Measurements from ENCODE around the gene NPSR1. TPM values are rescaled to one million over a fixed set of nuclear protein-coding genes. Genes with fewer than 3 reads are reported as not detected.

The NPSR1 gene
- total and polyA plus RNA-seq, 2 experiments from 2014 or later: not detected

DNA sequence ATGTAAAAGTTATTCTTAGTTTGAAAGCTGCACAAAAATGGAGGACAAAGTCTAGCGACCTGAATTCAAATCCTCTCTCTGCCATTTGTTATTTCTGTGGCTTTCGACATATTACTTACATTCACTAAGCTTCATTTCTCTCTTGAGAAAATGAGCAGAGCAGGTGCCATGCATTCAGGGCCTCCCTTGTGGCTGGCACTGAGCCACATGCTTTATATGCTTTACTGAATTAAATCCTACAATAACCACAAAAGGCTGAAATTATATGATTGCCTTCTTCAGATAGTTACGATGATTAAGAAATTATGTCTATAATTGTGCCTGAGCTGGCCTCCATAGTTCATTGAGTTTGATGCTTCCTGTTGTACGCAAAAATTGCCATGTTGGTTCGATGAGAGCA lies 98.7 kb downstream of the NPSR1 start:
- no peaks in the 10 kb centered on the region for H3K9me3 ChIP-seq (ENCODE audit: low read depth)
- H3K27me3 ChIP-seq: no peaks in the 10 kb centered on the region
- H3K27ac ChIP-seq: no peak overlapping the region
- no peak for DNase-seq (ENCODE audit: low read depth in 1 of 2, low spot score in 1 of 2)
- H3K4me1 ChIP-seq (ENCODE audit: low read depth): no peaks in the 10 kb centered on the region
- H3K36me3 ChIP-seq: no peaks in the 10 kb centered on the region
- no peak overlapping the region for H3K4me3 ChIP-seq
- TF ChIP-seq, protein P1, sequence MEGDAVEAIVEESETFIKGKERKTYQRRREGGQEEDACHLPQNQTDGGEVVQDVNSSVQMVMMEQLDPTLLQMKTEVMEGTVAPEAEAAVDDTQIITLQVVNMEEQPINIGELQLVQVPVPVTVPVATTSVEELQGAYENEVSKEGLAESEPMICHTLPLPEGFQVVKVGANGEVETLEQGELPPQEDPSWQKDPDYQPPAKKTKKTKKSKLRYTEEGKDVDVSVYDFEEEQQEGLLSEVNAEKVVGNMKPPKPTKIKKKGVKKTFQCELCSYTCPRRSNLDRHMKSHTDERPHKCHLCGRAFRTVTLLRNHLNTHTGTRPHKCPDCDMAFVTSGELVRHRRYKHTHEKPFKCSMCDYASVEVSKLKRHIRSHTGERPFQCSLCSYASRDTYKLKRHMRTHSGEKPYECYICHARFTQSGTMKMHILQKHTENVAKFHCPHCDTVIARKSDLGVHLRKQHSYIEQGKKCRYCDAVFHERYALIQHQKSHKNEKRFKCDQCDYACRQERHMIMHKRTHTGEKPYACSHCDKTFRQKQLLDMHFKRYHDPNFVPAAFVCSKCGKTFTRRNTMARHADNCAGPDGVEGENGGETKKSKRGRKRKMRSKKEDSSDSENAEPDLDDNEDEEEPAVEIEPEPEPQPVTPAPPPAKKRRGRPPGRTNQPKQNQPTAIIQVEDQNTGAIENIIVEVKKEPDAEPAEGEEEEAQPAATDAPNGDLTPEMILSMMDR (IDR thresholded peaks at IDR 0.05; ENCODE audit: low read depth, low read length): no peak

DNA sequence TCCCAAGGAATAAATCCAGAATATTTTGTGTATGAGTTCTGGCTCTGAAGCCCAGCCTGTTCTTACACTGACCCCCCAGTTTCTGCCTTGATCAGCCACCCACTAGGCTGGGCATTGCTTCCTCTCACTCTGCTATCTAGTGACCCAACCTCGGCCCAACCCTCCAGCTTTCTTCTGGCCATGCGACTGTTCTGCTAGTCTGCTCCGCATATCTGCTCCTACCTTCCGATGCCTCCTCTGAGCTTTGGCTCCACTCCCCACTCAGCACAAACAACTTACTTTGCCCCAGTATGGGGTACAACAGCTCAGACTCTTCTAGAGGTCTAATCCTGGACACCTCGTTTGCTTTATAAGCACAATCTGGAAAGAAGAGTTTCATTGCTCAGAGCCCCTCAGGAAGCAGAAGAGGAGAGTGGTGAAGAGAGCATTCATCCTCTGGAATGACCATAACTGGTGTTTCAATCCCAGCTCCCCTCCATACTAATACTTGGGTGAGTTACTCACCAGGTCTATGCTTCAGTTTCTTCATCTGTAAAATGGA lies 99.6 kb downstream of the NPSR1 start:
- no peak for DNase-seq (ENCODE audit: low read depth in 1 of 2, low spot score in 1 of 2)
- no peak overlapping the region for H3K27ac ChIP-seq
- no peaks in the 10 kb centered on the region for H3K27me3 ChIP-seq
- H3K4me3 ChIP-seq: no peak overlapping the region
- no peaks in the 10 kb centered on the region for H3K36me3 ChIP-seq
- no peaks in the 10 kb centered on the region for H3K9me3 ChIP-seq (ENCODE audit: low read depth)
- TF ChIP-seq, protein P1 (IDR thresholded peaks at IDR 0.05; ENCODE audit: low read depth, low read length): no peak
- no peaks in the 10 kb centered on the region for H3K4me1 ChIP-seq (ENCODE audit: low read depth)

DNA sequence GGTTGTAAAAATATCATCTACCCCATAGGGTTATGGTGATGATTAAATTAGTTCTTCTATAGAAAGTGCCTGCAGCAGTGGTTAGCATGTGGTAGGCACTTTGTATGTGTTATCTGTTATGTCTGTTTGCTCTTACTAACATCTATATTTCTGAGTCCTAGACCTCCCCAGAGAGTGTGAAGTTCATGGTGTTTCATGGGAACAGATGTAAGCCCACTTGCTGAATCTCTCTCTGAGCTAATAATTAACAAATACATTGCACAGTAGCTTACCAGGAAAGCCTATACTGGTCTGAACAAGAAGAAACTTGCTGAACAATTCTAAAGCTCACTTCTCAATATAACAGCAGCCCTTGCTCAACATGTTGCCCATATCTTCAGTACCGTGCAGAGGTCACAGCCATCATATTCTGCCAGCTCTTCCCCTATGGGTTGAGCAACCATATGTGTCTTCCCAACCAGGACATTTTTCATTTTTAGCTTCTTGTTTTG lies 100.1 kb downstream of the NPSR1 start:
- Histone ChIP-seq H3K4me3 (no peak overlapping the region), H3K27ac (no peak overlapping the region), H3K4me1 (ENCODE audit: low read depth) (no peaks in the 10 kb centered on the region), H3K27me3 (no peaks in the 10 kb centered on the region), H3K36me3 (no peaks in the 10 kb centered on the region), H3K9me3 (ENCODE audit: low read depth) (no peaks in the 10 kb centered on the region)
- TF ChIP-seq, protein P1 (IDR thresholded peaks at IDR 0.05; ENCODE audit: low read depth, low read length): no peak
- no peak for DNase-seq (ENCODE audit: low read depth in 1 of 2, low spot score in 1 of 2)

DNA sequence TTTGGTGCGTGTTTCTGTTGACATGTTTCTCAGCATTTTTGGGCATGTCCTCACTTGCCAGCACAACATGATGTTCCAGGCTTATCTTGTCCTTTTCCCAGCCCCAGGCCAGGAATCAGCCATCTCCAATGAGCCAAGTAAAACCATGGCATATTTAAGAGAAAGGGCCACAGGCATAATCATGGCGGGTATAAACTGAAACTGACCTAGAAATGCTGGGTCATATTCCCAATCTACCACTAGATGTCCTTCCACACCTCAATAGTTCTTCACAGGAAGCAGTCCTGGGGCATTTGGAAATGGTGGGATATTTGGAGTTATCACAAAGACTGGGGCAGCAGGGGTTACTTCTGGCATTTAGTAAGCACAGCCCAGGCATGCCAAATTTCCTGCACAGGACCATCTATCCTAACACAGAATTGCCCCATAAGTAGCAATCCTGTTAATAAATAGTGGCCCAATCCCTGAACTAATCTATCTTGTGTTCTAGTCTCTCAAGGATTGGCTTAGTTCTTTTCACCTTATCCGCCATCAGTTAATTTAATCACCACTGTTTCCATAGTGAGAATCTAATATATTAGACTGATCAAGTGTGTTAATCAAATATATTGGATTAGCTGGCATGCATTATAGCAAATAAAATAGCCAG lies 101.6 kb downstream of the NPSR1 start:
- peak; percentile 55 to 66 for DNase-seq (ENCODE audit: low read depth in 1 of 2, low spot score in 1 of 2)
- H3K36me3 ChIP-seq: no peaks in the 10 kb centered on the region
- TF ChIP-seq, protein P1 (IDR thresholded peaks at IDR 0.05; ENCODE audit: low read depth, low read length): peak; percentile 74

DNA sequence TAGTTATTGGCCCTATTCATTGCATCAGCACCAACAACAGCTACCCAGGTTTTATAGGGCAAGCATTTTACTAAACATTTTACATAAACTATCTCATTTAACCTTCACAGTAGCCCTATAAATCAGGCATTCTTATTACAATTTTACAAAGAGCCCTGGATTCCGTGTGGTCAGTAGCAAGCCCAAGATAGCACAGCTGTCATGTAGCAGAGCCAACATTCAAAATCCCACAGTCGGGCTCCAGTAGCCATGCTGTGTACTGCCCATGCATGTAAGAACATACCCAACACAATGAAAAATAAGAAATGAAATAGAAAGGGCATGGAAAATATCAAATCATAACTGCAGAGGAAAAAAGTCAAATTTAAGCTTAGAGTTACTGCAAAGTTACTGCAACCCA lies 102.3 kb downstream of the NPSR1 start:
- Histone ChIP-seq H3K4me3 (no peak overlapping the region), H3K27me3 (no peaks in the 10 kb centered on the region), H3K4me1 (ENCODE audit: low read depth) (no peaks in the 10 kb centered on the region), H3K9me3 (ENCODE audit: low read depth) (no peaks in the 10 kb centered on the region), H3K36me3 (no peaks in the 10 kb centered on the region), H3K27ac (no peak overlapping the region)
- TF ChIP-seq, protein P1 (IDR thresholded peaks at IDR 0.05; ENCODE audit: low read depth, low read length): no peak
- no peak for DNase-seq (ENCODE audit: low read depth in 1 of 2, low spot score in 1 of 2)

More for the DNA sequence above, 101.6 kb downstream of the NPSR1 start:
- H3K4me1 ChIP-seq (ENCODE audit: low read depth): no peaks in the 10 kb centered on the region
- no peaks in the 10 kb centered on the region for H3K27me3 ChIP-seq
- H3K27ac ChIP-seq: no peak overlapping the region
- no peak overlapping the region for H3K4me3 ChIP-seq
- H3K9me3 ChIP-seq (ENCODE audit: low read depth): no peaks in the 10 kb centered on the region
